Thyroid gland (tissue), 4 donors: ENCODE results near the gene MYH6. TPM values are rescaled to one million over a fixed set of nuclear protein-coding genes. Genes with fewer than 3 reads are reported as not detected.

ENCODE experiments used
- DNase-seq, 2 donors: peaks; one replicate each; pipeline ENCODE4 v3.0.0-alpha.2; 2019
- H3K27ac ChIP-seq, 3 donors: fragments of 200-600 bp; sonication (generic); 1 replicate in 2 of 3; 2 replicates in 1 of 3; pipeline ENCODE4 v1.5.1; 2016 to 2019; ENCODE audit warnings: mild to moderate bottlenecking in 1 of 3, moderate library complexity in 1 of 3
- H3K27me3 ChIP-seq: fragments of 200-600 bp; sonication (generic); one replicate; pipeline ENCODE4 v1.5.1; 2019
- H3K36me3 ChIP-seq, 2 donors: fragments of 200-600 bp; sonication (generic); one replicate each; pipeline ENCODE4 v1.5.1; 2016 to 2019
- H3K4me1 ChIP-seq, 2 donors: fragments of 200-600 bp; sonication (generic); one replicate each; pipeline ENCODE4 v1.5.1; 2017 to 2019
- H3K4me3 ChIP-seq, 3 donors: fragments of 200-600 bp; sonication (generic); replicated peaks in 1 of 3; 1 replicate in 2 of 3; 2 replicates in 1 of 3; pipeline ENCODE4 v1.5.1; 2016; ENCODE audit warnings: mild to moderate bottlenecking in 1 of 3
- H3K9me3 ChIP-seq: fragments of 200-600 bp; sonication (generic); one replicate; pipeline ENCODE4 v1.5.1; 2017
- CTCF ChIP-seq, 6 experiments: fragments of 200-600 bp in 3 of 6; fragments of 450-650 bp in 3 of 6; sonication (generic) in 3 of 6; IDR thresholded peaks; one replicate each; pipeline ENCODE4 v1.5.1; 2016 to 2019; ENCODE audit warnings: antibody characterized with exemption in 6 of 6, mild to moderate bottlenecking in 2 of 6, inconsistent platforms in 1 of 6, moderate library complexity in 1 of 6
- POLR2A ChIP-seq, 2 donors: fragments of 450-650 bp; IDR thresholded peaks; one replicate each; pipeline ENCODE4 v1.6.1; 2017; ENCODE audit warnings: antibody characterized with exemption in 2 of 2, mild to moderate bottlenecking in 2 of 2, moderate library complexity in 1 of 2
- WGBS, 2 donors: methylation state at CpG; one replicate each; pipeline ENCODE4 v1.1.5; 2017; 5-methylcytosine and 5-hydroxymethylcytosine counted together
- intact Hi-C: fragments of 100-400 bp; cut with DNase I; formaldehyde crosslinking; loops from one replicate; pipeline ENCODE4 v1.15.1; 2023
- total RNA-seq, 4 donors: library from RNA; depleted of rRNA; stranded (reverse); fragments of >200 nt; gene quantifications; one replicate each; pipeline ENCODE4 v1.2.3, GENCODE V29; 2016

MYH6 gene
- total RNA-seq, 4 donors from 2014 or later, result not detected

GRCh38 chr14:23443881-23444280, 35.8 kb upstream of the MYH6 start:
- Histone ChIP-seq H3K27me3 (no peaks in the 10 kb centered on the region), H3K9me3 (no peaks in the 10 kb centered on the region), H3K36me3 (no peaks in the 10 kb centered on the region), H3K4me1 (peaks cover 19 to 24% of the 10 kb centered on the region in 2 donors), H3K27ac (no peak overlapping the region), H3K4me3 (no peak overlapping the region)
- intact Hi-C loops, result no loop called here
- TF ChIP-seq POLR2A (IDR thresholded peaks at IDR 0.05), result no peak
- no peak for TF ChIP-seq CTCF (IDR thresholded peaks at IDR 0.05)
- WGBS, 2 donors, result 77 to 81% methylated on average over 6 of the region's 6 CpGs
- no peak for DNase-seq

- WGBS, 2 donors, result 83% methylated on average over 11 of the region's 11 CpGs
- no peak for TF ChIP-seq POLR2A (IDR thresholded peaks at IDR 0.05)
- TF ChIP-seq CTCF (IDR thresholded peaks at IDR 0.05), result no peak
- intact Hi-C loops, result no loop called here
- H3K9me3 ChIP-seq, result no peaks in the 10 kb centered on the region
- H3K27me3 ChIP-seq, result no peaks in the 10 kb centered on the region
- DNase-seq, result no peak
- peaks cover 17 to 22% of the 10 kb centered on the region in 2 donors for H3K4me1 ChIP-seq
- no peak overlapping the region for H3K4me3 ChIP-seq
- no peaks in the 10 kb centered on the region for H3K36me3 ChIP-seq
- H3K27ac ChIP-seq, result no peak overlapping the region
Observed at GRCh38 chr14:23443411-23443812, 35.3 kb upstream of the MYH6 start.

- 77 to 81% methylated on average over 9 of the region's 9 CpGs for WGBS, 2 donors
- H3K4me1 ChIP-seq, result peaks cover 11 to 17% of the 10 kb centered on the region in 2 donors
- no peaks in the 10 kb centered on the region for H3K36me3 ChIP-seq
- TF ChIP-seq POLR2A (IDR thresholded peaks at IDR 0.05) (no peak), CTCF (IDR thresholded peaks at IDR 0.05) (no peak)
- H3K4me3 ChIP-seq, result no peak overlapping the region
- H3K27me3 ChIP-seq, result no peaks in the 10 kb centered on the region
- H3K9me3 ChIP-seq, result no peaks in the 10 kb centered on the region
- DNase-seq, result no peak
- intact Hi-C loops, result no loop called here
- no peak overlapping the region for H3K27ac ChIP-seq
Observed at GRCh38 chr14:23442721-23443356, 34.8 kb upstream of the MYH6 start.

DNA sequence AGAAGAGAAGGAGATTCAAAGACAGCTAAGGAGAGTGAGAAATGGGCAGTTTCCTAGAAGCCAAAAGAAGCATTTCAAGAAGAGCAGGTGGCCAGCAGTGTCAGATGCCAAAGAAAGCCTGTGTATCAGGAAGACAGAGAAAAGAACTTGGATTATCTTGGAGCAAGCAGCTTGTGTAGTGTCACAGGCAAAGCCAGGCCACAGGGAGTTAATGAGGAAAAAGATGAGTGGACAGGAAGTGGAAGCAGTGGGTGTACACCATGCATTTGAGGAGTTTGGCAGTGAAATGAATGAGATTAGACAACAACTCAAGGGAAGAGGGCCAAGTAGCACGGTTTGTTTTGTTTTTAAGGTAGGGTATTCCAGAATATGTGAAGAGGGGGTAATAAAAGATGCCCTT, 33.0 kb upstream of the MYH6 start:
- Histone ChIP-seq H3K4me3 (no peak overlapping the region), H3K27me3 (no peaks in the 10 kb centered on the region), H3K4me1 (peaks cover 0 to 12% of the 10 kb centered on the region in 2 donors), H3K36me3 (no peaks in the 10 kb centered on the region), H3K27ac (no peak overlapping the region), H3K9me3 (no peaks in the 10 kb centered on the region)
- TF ChIP-seq CTCF (IDR thresholded peaks at IDR 0.05) (no peak), POLR2A (IDR thresholded peaks at IDR 0.05) (no peak)
- 2 to 6% methylated on average over 1 of the region's 1 CpG for WGBS, 2 donors
- no peak for DNase-seq
- intact Hi-C loops, result no loop called here

GRCh38 chr14:23439107-23439835, 31.2 kb upstream of the MYH6 start:
- H3K36me3 ChIP-seq, result no peaks in the 10 kb centered on the region
- H3K27me3 ChIP-seq, result no peaks in the 10 kb centered on the region
- no peak overlapping the region for H3K27ac ChIP-seq
- intact Hi-C loops, result no loop called here
- no peaks in the 10 kb centered on the region for H3K9me3 ChIP-seq
- TF ChIP-seq CTCF (IDR thresholded peaks at IDR 0.05) (no peak), POLR2A (IDR thresholded peaks at IDR 0.05) (no peak)
- peaks cover 0 to 11% of the 10 kb centered on the region in 2 donors for H3K4me1 ChIP-seq
- DNase-seq, result no peak
- no peak overlapping the region for H3K4me3 ChIP-seq
- 91% methylated on average over 6 of the region's 6 CpGs for WGBS, 2 donors
